CD4-positive, alpha-beta T cell treated with Interleukin-17A for 4 hours (primary cell): ENCODE results near the gene AKAP6.
"Not testable (repeated sequence)": the region's sequence is repeated elsewhere in the genome, so short reads cannot be mapped to it uniquely, and the experiment has no call there.

Experiments used
- DNase-seq: peaks from one replicate; pipeline ENCODE4 v3.0.0-alpha.2; 2020; ENCODE audit warnings: mixed read lengths

Gene AKAP6

DNA sequence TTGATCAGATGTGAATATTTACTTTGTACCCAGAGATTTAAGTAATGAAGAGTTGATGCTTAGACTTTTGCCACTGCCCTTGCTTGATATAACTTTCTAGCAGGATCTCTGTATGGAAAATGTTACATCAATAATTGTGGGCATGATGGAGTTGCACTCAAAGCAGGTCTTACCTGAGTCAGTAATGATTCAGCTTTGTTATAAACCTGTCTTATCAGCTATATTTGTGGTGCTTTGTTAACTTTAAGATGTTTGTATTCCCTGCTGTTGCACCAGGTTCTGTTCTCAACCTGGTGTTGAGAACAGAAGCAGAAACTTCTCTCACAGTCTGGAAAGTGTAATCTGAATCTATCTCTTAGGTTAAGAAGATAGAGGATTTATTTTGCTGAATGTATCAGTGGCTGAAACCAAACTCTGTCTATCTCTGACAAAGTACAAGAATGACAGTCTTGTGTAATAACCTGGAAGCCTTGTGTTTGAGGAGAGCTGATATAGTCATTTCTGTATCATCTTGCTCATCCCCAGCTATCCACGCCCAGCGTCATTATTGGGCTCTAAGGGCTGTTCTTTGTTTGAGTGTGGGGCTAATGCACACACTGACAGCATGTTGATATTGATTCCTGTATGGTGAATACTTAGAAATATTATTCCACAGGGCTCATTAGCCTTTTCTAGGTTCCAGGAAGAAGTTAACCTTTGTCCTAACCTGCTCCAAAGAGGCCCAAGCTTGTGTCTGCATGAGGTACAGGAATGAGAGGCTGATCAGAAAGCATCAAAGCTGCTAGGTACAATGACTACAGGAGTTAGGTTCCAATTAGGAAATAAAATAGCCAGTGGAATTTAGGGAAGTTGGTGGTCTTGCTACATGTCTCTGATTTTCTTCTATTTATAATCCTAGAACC is 3.6 kb downstream of the AKAP6 start:
- DNase-seq, result no peak

DNA sequence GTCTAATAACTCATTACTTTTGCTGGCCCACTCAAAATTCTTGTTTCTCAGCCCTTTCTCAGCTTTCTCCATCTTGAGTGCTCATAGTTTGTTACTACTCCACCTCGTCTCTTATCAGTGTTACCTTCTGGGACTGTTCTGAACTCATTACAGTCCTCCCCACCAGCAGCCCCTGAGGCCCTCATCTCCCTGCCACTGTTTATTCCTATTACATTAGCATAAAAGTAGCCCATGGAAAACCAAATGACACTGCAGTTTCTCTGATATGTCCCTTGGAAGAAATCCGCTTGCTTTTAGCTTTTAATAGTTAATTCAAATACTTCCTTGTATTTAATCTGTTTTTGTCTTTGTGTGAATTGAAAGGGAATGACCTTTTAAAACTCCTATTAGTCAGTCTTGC is 7.6 kb downstream of the AKAP6 start:
- DNase-seq, result no peak

GRCh38 chr14:32337759-32338158 is 8.7 kb downstream of the AKAP6 start:
- DNase-seq, result no peak

GRCh38 chr14:32339188-32339587 is 10.1 kb downstream of the AKAP6 start:
- no peak for DNase-seq

DNA sequence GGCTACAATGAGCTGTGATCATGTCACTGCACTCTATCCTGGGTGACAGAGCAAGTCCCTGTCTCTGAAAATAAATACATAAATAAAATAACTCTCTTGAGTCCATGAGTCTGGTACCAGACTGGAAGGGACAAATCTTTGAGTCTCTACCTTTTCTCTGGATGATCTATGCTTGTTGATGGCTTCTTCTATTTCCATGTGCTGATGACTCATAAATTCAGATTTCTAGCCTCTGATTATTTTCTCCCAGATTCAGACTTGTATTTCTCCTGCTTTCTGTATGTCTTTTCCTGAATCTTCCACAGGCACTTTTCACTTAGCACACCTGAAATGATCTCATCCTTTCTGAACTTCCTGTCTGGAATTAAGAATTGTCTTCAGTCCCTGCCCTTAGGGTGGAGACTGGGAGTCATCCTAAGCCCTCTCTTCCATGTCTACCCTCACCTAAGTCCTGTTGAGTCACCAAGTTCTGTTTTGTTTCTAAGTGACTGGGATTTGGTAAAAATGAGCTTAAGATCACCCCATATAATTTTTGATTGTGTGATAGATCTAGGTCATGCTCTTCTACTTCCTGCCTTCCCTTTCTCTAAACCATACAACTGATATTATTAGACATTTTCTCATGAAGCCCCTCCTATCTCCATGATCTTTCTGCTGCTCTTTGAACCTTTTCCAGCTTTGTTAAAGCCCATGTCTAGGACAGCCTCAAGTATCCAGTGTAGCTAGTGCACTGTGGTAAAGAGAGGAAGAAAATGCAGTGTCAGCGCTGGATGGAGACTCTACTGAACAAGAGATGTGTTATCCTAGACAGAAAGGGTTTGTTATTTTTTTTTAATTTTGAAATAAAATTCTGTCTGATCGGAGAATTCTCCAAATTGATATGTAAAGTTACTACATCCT is 13.1 kb downstream of the AKAP6 start:
- no peak for DNase-seq

DNA sequence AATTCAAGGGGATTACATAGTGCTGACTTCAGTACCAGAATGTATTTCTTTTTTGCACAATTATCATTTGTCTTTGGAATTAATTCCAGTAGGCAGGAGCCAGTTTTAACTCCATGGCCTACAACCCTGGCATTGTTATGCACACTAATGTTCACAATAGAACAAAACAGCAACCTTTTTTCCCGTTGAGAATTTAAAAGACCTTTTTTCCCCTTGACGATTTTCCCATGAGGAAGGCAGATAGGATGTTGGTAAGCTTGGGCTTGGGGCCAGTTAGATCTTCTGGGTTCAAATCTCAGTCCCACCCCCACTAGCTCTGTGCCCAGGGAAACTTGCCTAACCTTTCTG is 13.7 kb downstream of the AKAP6 start:
- no peak for DNase-seq

- DNase-seq, result no peak
Measured at GRCh38 chr14:32343926-32344430, 14.9 kb downstream of the AKAP6 start.

- no peak for DNase-seq
Measured at GRCh38 chr14:32345311-32345791, 16.3 kb downstream of the AKAP6 start.

- DNase-seq, result no peak
Measured at GRCh38 chr14:32349322-32349721, 20.2 kb downstream of the AKAP6 start.

GRCh38 chr14:32350020-32350419 is 20.9 kb downstream of the AKAP6 start:
- DNase-seq, result no peak

- no peak for DNase-seq
Measured at GRCh38 chr14:32352631-32353030, 23.5 kb downstream of the AKAP6 start.

DNA sequence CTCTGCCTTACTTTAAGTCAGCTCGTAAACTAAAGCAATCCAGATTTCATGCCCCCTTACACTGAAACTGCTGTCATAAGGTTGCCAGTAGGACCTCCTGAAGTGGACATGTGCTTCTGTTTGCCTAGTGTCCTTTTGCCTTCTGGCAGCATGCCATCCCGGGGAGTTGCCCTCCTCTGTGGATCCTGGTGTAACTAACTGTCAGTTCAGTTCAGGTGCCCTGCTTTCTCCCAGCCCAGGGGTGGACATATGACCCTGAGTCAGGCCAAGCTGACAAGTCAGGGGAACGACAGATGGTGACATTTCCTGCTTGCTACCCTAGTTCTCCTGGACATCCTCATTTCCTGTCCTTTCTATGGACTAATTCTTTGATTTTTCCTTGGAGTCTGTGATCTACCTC is 25.6 kb downstream of the AKAP6 start:
- DNase-seq, result no peak

- no peak for DNase-seq
Measured at GRCh38 chr14:32358781-32359180, 29.7 kb downstream of the AKAP6 start.

DNA sequence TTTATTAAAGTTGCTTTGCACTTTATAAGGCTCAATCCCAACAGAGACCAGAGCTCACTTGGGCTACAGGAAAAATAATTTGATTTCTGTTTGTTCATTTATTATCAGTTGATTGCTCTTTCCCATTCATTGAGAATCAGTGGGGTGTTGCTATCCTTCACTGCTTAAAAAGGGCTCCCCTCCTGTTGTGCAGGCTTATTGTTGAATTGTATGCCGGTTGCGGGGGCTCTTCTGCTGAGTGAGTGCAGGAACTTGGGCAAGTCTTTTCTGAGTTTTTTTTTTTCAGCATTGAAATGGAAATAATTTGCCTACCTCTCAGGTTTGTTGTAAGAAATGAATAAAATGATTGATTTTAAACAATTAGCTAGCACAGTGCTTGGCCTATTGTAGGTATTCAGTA is 32.6 kb downstream of the AKAP6 start:
- no peak for DNase-seq

- no peak for DNase-seq
Measured at GRCh38 chr14:32363761-32364160, 34.7 kb downstream of the AKAP6 start.

- DNase-seq, result no peak
Measured at GRCh38 chr14:32364941-32365340, 35.8 kb downstream of the AKAP6 start.

GRCh38 chr14:32366256-32366879 is 37.3 kb downstream of the AKAP6 start:
- DNase-seq, result no peak

DNA sequence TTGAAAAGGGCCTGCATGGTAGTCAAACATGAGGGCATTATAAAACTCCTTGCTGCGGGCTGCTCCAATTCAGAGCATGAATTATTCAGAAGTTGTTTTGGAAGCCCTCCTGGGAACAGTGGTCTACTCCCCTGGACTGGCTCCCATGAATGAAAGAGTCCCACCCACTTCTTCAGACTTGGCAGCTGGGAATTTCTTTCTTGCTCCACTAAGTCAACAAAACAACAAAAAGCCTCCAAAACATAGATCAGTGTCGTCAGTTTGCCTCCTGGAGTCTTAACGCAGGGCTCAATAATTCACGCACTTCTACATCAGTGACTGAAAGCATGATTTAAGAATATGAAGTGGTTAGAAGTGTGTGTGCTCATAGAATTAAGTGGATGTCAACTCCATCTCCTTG is 37.9 kb downstream of the AKAP6 start:
- DNase-seq, result no peak

DNA sequence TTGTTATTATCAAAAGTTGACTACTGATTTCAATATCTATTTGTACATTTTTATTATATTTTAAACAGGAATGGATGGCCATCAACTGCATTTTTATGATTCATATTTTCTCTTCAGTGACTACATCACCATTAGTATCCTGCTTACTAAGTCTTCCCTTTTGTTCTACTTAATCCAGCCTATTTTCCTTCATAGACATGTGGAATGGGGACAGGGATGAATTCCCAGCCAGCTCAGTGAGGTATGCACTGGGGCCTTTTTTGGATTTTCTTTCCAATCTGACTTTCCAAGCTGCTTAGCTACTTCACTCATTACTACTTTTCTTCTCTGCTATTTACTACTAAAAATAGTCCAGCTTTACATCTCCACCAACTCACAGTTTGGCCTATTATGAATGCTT is 38.4 kb downstream of the AKAP6 start:
- DNase-seq, result no peak

- DNase-seq, result no peak
Measured at GRCh38 chr14:32368107-32368506, 39.0 kb downstream of the AKAP6 start.

DNA sequence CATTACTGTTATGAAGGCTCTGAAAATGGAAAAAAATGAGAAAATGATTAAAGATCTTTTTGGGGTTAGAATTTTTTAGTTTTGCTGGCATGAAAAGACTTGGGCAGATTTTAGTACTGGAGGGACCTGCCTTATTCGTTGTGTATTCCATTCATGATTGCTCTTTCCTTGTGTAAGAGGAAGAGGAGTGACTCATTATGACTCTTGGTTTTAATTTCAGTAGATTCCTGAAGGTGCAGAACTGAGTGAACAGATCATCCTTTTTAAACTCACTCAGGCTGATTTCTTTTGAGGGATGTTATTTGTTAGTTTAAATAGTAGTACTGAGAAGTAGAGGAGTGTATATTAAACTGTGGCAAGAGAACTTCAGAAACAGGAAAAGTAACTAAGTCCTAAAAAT is 41.6 kb downstream of the AKAP6 start:
- DNase-seq, result no peak

- DNase-seq, result no peak
Measured at GRCh38 chr14:32372154-32372553, 43.1 kb downstream of the AKAP6 start.

DNA sequence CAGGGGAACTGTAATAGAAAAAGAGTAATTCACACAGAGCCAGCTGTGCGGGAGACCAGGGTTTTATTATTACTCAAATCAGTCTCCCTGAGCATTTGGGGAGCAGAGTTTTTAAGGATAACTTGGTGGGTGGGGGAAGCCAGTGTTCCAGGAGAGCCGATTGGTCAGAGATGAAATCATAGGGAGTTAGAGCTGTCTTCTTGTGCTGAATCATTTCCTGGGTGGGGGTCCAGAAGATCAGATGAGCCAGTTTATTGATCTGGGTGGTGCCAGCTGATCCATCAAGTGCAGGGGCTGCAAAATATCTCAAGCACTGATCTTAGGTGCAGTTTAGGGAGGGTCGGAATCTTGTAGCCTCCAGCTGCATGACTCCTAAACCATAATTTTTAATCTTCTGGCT is 44.1 kb downstream of the AKAP6 start:
- DNase-seq, result not testable (repeated sequence)
